CD4-positive, CD25-positive, alpha-beta regulatory T cell (primary cell): ENCODE results near the gene OXSM. TPM values are rescaled to one million over a fixed set of nuclear protein-coding genes. Genes with fewer than 3 reads are reported as not detected.

ENCODE experiments used
- ATAC-seq, 2 donors: fragments of 150-1000 bp; cut with Tn5 transposase; one replicate each; pipeline ENCODE4 v1.10.0; 2021; ENCODE audit warnings: low read depth in 2 of 2, moderate number of reproducible peaks in 2 of 2, moderate library complexity in 1 of 2
- DNase-seq, 3 donors: peaks; one replicate each; pipeline versions ENCODE4 v3.0.0 to v3.0.0-alpha.2; 2012 to 2022; ENCODE audit warnings: mixed read lengths in 1 of 3
- H3K27ac ChIP-seq: one replicate; pipeline ENCODE4 v1.7.0; 2013; ENCODE audit warnings: mild to moderate bottlenecking, low read length; ENCODE audit not compliant: insufficient read depth, poor library complexity, severe bottlenecking
- H3K27me3 ChIP-seq: one replicate; pipeline ENCODE4 v1.7.0; 2013; ENCODE audit warnings: low read length; ENCODE audit not compliant: control insufficient read depth, insufficient read depth
- H3K36me3 ChIP-seq: one replicate; pipeline ENCODE4 v1.7.0; 2013; ENCODE audit warnings: mild to moderate bottlenecking, low read length, moderate library complexity; ENCODE audit not compliant: control insufficient read depth, insufficient read depth
- H3K4me1 ChIP-seq: 2 replicates; pipeline ENCODE4 v1.7.0; 2013; ENCODE audit warnings: mild to moderate bottlenecking, low read length; ENCODE audit not compliant: insufficient read depth, control insufficient read depth, poor library complexity, severe bottlenecking
- H3K4me3 ChIP-seq: one replicate; pipeline ENCODE4 v1.7.0; 2013; ENCODE audit warnings: low read depth, mild to moderate bottlenecking, low read length, moderate library complexity
- H3K9me3 ChIP-seq, 2 experiments: 1 replicate in 1 of 2; 2 replicates in 1 of 2; pipeline ENCODE4 v1.7.0; 2013; ENCODE audit warnings: low read length in 2 of 2, mild to moderate bottlenecking in 1 of 2, moderate library complexity in 1 of 2; ENCODE audit not compliant: control insufficient read depth in 2 of 2
- H3K27ac Mint-ChIP-seq, 3 donors: one replicate each; pipeline ENCODE4 v1.8.0; 2020 to 2022; ENCODE audit warnings: mild to moderate bottlenecking in 3 of 3, mixed read lengths in 3 of 3, moderate library complexity in 2 of 3
- H3K27me3 Mint-ChIP-seq: one replicate; pipeline ENCODE4 v1.8.0; 2022; ENCODE audit warnings: mild to moderate bottlenecking, mixed read lengths
- H3K36me3 Mint-ChIP-seq: one replicate; pipeline ENCODE4 v1.8.0; 2020; ENCODE audit warnings: mixed read lengths
- H3K4me1 Mint-ChIP-seq, 4 donors: one replicate each; pipeline ENCODE4 v1.8.0; 2020 to 2022; ENCODE audit warnings: mixed read lengths in 4 of 4, mild to moderate bottlenecking in 1 of 4
- H3K4me3 Mint-ChIP-seq, 4 donors: one replicate each; pipeline ENCODE4 v1.8.0; 2020 to 2022; ENCODE audit warnings: mild to moderate bottlenecking in 4 of 4, mixed read lengths in 4 of 4, moderate library complexity in 3 of 4
- H3K9me3 Mint-ChIP-seq, 7 donors: one replicate each; pipeline ENCODE4 v1.8.0; 2020 to 2022; ENCODE audit warnings: mixed read lengths in 7 of 7, mild to moderate bottlenecking in 3 of 7, moderate library complexity in 2 of 7
- polyA plus RNA-seq, 4 donors: library from polyadenylated mRNA; unstranded; fragments of 300-500 nt; fragmentation: Illumina TruSeq; gene quantifications; one replicate each; pipeline ENCODE4 v1.2.3, GENCODE V29; 2021
- total RNA-seq: library from RNA; stranded (reverse); gene quantifications from one replicate; pipeline ENCODE4 v1.2.3, GENCODE V29; 2022

The OXSM gene
- total and polyA plus RNA-seq, 5 donors from 2014 or later: 6.6 to 17.4 (median 14.2) TPM

DNA sequence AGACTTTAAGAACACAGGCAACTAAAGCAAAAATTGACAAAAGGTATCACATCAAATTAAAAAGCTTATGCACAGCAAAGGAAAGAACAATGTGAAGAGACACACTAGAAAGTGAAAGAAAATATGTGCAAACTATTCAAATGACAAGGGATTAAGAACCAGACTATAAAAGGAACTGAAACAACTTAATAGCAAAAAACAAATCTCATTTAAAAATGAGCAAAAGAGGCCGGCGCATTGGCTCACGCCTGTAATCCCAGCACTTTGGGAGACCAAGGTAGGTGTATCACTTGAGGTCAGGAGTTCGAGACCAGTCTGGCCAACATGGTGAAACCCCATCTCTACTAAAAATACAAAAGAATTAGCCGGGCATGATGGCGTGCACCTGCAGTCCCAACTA lies 21.0 kb upstream of the OXSM start:
- Mint-ChIP-seq H3K27me3 (no peaks in the 10 kb centered on the region), H3K9me3 (no peaks in the 10 kb centered on the region), H3K4me1 (peaks cover 24 to 48% (median 38%) of the 10 kb centered on the region in 4 donors), H3K36me3 (peaks cover 35% of the 10 kb centered on the region), H3K27ac (peak overlapping the region in 2 of 3 donors; percentile 62 to 86), H3K4me3 (no peak overlapping the region)
- H3K36me3 ChIP-seq: peaks cover 21% of the 10 kb centered on the region
- no peaks in the 10 kb centered on the region for H3K27me3 ChIP-seq
- no peaks in the 10 kb centered on the region for H3K9me3 ChIP-seq
- DNase-seq (no peak), ATAC-seq (no peak)
- peaks cover 3% of the 10 kb centered on the region for H3K4me1 ChIP-seq
- H3K27ac ChIP-seq: no peak overlapping the region
- H3K4me3 ChIP-seq: no peak overlapping the region

DNA sequence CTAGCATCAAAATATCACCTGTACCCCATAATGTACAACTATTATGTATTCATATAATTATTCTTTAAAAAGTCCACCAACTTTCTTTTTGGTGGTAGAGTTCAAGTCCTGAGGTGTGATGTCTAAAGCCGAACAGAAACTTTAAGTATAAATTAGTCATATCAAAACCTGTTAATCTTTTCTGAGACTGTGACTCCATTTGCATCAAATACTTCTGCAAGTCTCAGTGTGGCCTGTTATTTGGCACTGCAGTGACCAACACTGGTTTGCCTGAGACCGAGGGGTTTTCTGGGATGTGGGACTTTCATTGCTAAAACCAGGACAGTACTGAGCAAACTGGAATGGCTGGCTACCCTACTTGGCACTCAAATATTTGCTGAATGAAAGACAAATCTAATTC lies 14.0 kb upstream of the OXSM start:
- Mint-ChIP-seq H3K4me3 (no peak overlapping the region), H3K27me3 (no peaks in the 10 kb centered on the region), H3K36me3 (peaks cover 51% of the 10 kb centered on the region), H3K27ac (no peak overlapping the region), H3K9me3 (no peaks in the 10 kb centered on the region), H3K4me1 (peaks cover 24 to 43% (median 34%) of the 10 kb centered on the region in 4 donors)
- Histone ChIP-seq H3K36me3 (peaks cover 49% of the 10 kb centered on the region), H3K4me1 (peaks cover 9% of the 10 kb centered on the region), H3K9me3 (no peaks in the 10 kb centered on the region), H3K4me3 (no peak overlapping the region), H3K27me3 (no peaks in the 10 kb centered on the region), H3K27ac (no peak overlapping the region)
- DNase-seq: no peak
- no peak for ATAC-seq

GRCh38 chr3:25780618-25781017 lies 9.3 kb upstream of the OXSM start:
- peaks cover 29% of the 10 kb centered on the region for H3K36me3 ChIP-seq
- Mint-ChIP-seq H3K27me3 (no peaks in the 10 kb centered on the region), H3K4me1 (peaks cover 35 to 56% (median 49%) of the 10 kb centered on the region in 4 donors), H3K9me3 (no peaks in the 10 kb centered on the region), H3K36me3 (peaks cover 25% of the 10 kb centered on the region), H3K4me3 (peak overlapping the region; percentile 9 to 92 (median 84)), H3K27ac (peak overlapping the region; percentile 0 to 35 (median 25))
- peaks cover 33% of the 10 kb centered on the region for H3K4me1 ChIP-seq
- no peak overlapping the region for H3K4me3 ChIP-seq
- no peaks in the 10 kb centered on the region for H3K9me3 ChIP-seq
- H3K27ac ChIP-seq: no peak overlapping the region
- ATAC-seq (no peak), DNase-seq (no peak)
- no peaks in the 10 kb centered on the region for H3K27me3 ChIP-seq

DNA sequence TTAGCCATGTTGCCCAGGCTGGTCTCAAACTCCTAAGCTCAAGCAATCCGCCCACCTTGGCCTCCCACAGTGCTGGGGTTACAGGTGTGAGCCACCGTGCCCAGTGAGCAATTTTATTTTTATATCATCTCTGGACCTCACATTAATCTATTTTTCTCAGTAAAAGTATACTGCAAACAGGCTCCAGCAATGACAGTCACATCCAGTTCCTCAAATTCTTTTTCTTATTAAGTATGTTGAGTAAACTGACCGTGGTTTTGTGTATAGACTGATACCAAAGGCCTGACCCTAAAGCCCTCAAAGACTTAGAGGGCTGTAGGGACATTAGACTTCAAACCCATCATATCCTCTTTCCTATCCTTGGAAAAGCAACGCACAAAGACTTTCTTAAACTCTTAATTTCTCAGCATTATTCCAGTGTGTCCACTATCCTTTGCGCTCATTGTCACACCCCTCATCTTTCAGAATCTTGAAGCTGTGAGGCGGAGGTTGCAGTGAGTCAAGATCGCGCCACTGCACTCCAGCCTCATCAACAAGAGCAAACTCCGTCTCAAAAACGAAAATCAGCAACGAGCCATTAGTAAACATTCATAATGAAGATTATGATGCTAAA lies 8.6 kb upstream of the OXSM start:
- Mint-ChIP-seq H3K36me3 (peaks cover 21% of the 10 kb centered on the region), H3K4me1 (peaks cover 35 to 56% (median 49%) of the 10 kb centered on the region in 4 donors), H3K27ac (peak overlapping the region in 2 of 3 donors; percentile 53 to 75), H3K27me3 (no peaks in the 10 kb centered on the region), H3K4me3 (peak overlapping the region; percentile 92 to 96 (median 94)), H3K9me3 (no peaks in the 10 kb centered on the region)
- Histone ChIP-seq H3K27ac (no peak overlapping the region), H3K4me1 (peaks cover 33% of the 10 kb centered on the region), H3K27me3 (no peaks in the 10 kb centered on the region), H3K9me3 (no peaks in the 10 kb centered on the region), H3K4me3 (peak overlapping the region; percentile 92), H3K36me3 (peaks cover 22% of the 10 kb centered on the region)
- DNase-seq: no peak
- no peak for ATAC-seq

DNA sequence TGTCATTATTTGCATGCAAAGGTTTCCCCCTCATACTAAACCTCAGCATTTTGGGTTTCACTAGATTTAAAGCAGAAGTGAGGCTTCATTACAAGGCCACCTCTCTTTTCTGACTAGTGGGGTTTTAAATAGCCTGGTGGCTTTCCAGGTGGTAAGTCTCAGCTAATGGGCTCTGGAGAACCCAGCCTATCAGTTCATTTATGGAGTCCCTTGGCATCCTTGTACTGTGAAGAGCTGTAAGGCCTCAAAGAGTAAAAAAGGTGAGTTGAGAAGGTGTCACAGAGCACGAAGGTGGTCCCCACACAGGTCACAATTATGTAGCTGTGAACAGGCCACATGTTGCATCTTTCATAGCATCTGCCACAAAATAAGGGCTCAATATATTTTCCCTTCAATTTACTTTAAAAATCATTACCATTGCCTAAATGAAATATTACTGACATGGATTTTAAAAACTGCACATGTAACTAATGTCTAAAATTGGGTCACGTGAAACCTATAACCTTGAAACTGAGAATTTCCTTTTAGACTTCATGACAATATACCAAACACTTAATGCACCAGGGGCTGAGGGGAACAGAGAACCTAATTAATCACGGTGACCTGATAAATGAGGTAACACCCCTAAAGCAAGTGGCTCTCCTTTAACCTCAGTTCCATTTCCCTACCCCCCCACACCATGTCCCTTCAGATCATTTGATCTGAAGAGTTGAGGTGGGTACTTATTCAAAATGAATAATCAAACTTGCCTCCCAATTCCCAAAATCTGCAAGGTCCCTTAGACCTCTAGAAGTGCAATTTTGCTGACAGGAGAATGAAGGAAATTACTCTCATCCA lies 7.9 kb upstream of the OXSM start:
- peak overlapping the region; percentile 84 to 93 (median 88) for H3K27ac Mint-ChIP-seq
- H3K9me3 Mint-ChIP-seq: no peaks in the 10 kb centered on the region
- ATAC-seq (no peak), DNase-seq (peak in 1 of 3 donors; percentile 23)
- H3K27me3 Mint-ChIP-seq: no peaks in the 10 kb centered on the region
- Histone ChIP-seq H3K27me3 (no peaks in the 10 kb centered on the region), H3K9me3 (no peaks in the 10 kb centered on the region), H3K27ac (peak overlapping the region; percentile 88), H3K36me3 (peaks cover 15% of the 10 kb centered on the region), H3K4me3 (peak overlapping the region; percentile 92), H3K4me1 (peaks cover 33% of the 10 kb centered on the region)
- H3K4me3 Mint-ChIP-seq: peak overlapping the region; percentile 92 to 96 (median 94)
- H3K4me1 Mint-ChIP-seq: peaks cover 29 to 54% (median 43%) of the 10 kb centered on the region in 4 donors
- H3K36me3 Mint-ChIP-seq: peaks cover 15% of the 10 kb centered on the region

DNA sequence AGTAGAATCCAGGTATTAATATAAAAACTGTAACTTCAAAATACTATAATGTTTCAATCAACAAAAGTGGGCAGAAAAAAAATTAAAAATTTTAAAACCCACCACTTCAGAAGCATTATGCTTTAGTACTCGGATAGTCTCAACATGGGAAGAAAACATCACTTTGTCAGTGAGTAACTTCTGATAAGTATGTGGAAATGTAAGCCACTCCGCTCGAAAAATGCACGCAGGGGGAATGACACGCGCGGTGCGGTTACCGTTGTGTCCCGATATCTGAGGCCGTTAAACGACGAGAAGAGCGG lies 7.3 kb upstream of the OXSM start:
- H3K9me3 Mint-ChIP-seq: no peaks in the 10 kb centered on the region
- peak overlapping the region; percentile 92 for H3K4me3 ChIP-seq
- peak overlapping the region; percentile 88 for H3K27ac ChIP-seq
- H3K27ac Mint-ChIP-seq: peak overlapping the region; percentile 84 to 93 (median 88)
- H3K4me1 Mint-ChIP-seq: peaks cover 26 to 53% (median 41%) of the 10 kb centered on the region in 4 donors
- peaks cover 9% of the 10 kb centered on the region for H3K36me3 ChIP-seq
- H3K4me3 Mint-ChIP-seq: peak overlapping the region; percentile 92 to 96 (median 94)
- no peak for ATAC-seq
- H3K27me3 ChIP-seq: no peaks in the 10 kb centered on the region
- H3K36me3 Mint-ChIP-seq: peaks cover 11% of the 10 kb centered on the region
- H3K9me3 ChIP-seq: no peaks in the 10 kb centered on the region
- no peak for DNase-seq
- no peaks in the 10 kb centered on the region for H3K27me3 Mint-ChIP-seq
- peaks cover 33% of the 10 kb centered on the region for H3K4me1 ChIP-seq

DNA sequence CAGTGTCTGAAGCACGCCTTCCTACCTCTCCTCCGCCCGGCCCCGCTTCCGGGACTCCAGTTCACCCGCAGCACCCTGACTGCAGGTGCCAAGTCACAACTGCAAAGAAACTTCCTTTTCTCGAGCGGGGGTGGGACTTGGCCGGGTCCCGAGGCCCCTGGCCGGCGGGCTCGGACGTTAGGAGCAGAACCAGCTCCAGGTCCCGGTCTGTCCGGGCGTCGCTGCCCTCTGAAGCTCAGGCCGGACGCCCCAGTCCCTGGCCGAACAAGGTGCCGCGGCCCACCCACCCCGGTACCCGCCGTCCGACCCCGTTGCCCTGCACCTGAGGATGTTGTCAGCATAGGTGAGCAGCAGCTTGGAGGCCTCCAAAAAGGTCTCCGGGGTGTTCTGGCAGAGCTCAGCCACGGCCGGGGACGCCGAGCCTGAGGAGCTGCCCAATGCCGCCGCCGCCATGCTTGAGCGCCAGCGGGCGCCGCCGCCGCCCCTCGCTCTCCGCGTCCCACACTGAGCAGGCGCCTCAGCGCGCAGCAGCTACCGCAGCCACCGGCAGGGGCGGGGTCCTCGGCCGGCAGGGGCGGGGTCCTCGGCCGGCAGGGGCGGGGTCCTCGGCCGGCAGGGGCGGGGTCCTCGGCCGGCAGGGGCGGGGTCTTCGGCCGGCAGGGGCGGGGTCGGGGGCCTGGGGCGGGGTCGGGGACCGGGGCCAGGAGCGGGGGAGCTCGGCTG lies 6.8 kb upstream of the OXSM start, which contains the start of gene NGLY1:
Gene NGLY1 (minus strand): TSS at position 506 of the 723 bp plus-strand sequence. CDS start 53 bp downstream, at position 453.
- ATAC-seq (peak; percentile 94 to 96), DNase-seq (peak; percentile 79 to 91 (median 85))
- Mint-ChIP-seq H3K27me3 (no peaks in the 10 kb centered on the region), H3K4me1 (peaks cover 28 to 53% (median 40%) of the 10 kb centered on the region in 4 donors), H3K4me3 (peak within 1 kb of the TSS; percentile 92 to 96 (median 94)), H3K27ac (peak within 1 kb of the TSS; percentile 84 to 93 (median 88)), H3K36me3 (peaks cover 6% of the 10 kb centered on the region), H3K9me3 (no peaks in the 10 kb centered on the region)
- peaks cover 4% of the 10 kb centered on the region for H3K36me3 ChIP-seq
- H3K27ac ChIP-seq: peak within 1 kb of the TSS; percentile 88
- H3K4me3 ChIP-seq: peak within 1 kb of the TSS; percentile 92
- H3K9me3 ChIP-seq: no peaks in the 10 kb centered on the region
- H3K27me3 ChIP-seq: no peaks in the 10 kb centered on the region
- peaks cover 33% of the 10 kb centered on the region for H3K4me1 ChIP-seq
